HepG2 (cell line): Measurements from ENCODE around the gene LYG2. TPM values are rescaled to one million over a fixed set of nuclear protein-coding genes. Genes with fewer than 3 reads are reported as not detected.

Experiments
- ATAC-seq: fragments of 200-7000 bp; cut with Tn5 transposase; 3 replicates; pipeline ENCODE4 v1.9.1; 2020; ENCODE audit warnings: mild to moderate bottlenecking, moderate library complexity
- BruUV-seq: library from RNA; stranded (reverse); fragments of 400-500 nt; replicated peaks from 2 replicates; lab custom pipeline; 2021; lab: Mats Ljungman, UMichigan
- CTCF ChIA-PET: fragments of 300-600 bp; formaldehyde crosslinking; extraction: SDS; loops from one replicate; lab custom pipeline; 2021; ENCODE audit warnings: low total read pairs, inconsistent platforms, low intra/inter-chr PET ratio; lab: Yijun Ruan, JAX
- POLR2A ChIA-PET: fragments of 350-600 bp; sonication (Branson Sonifier 250); formaldehyde crosslinking; loops from one replicate; lab custom pipeline; 2020; ENCODE audit warnings: antibody characterized with exemption, inconsistent platforms; lab: Yijun Ruan, JAX
- DNase-seq: peaks from one replicate; pipeline ENCODE4 v3.0.0-alpha.2; 2015; ENCODE audit warnings: low spot score
- FAIRE-seq: peaks from 3 replicates; lab custom pipeline; 2011; peaks lifted over from hg19 to GRCh38; lab: Jason Lieb, UNC
- H2AFZ ChIP-seq: one replicate; pipeline ENCODE4 v1.6.1; 2011; ENCODE audit warnings: low read length, inconsistent platforms
- H3K27ac ChIP-seq: fragments of 300-600 bp; 3 replicates; pipeline ENCODE4 v1.8.0; 2011; ENCODE audit warnings: mixed run types, mild to moderate bottlenecking, mixed read lengths, low read length, inconsistent platforms; ENCODE audit not compliant: insufficient read depth; ENCODE audit errors: extremely low read length
- H3K27me3 ChIP-seq, 2 experiments: fragments of 200-600 bp in 1 of 2; 2 replicates in 1 of 2; 3 replicates in 1 of 2; pipeline versions ENCODE4 v1.6.0 to v1.8.0; 2011; ENCODE audit warnings: low read length in 2 of 2, mild to moderate bottlenecking in 2 of 2, moderate library complexity in 2 of 2, inconsistent platforms in 1 of 2; ENCODE audit not compliant: insufficient read depth in 2 of 2, control insufficient read depth in 1 of 2
- H3K36me3 ChIP-seq, 2 experiments: fragments of 200-600 bp in 1 of 2; replicated peaks in 1 of 2; 2 replicates in 1 of 2; 3 replicates in 1 of 2; pipeline versions ENCODE4 v1.5.1 to v1.8.0; 2011; ENCODE audit warnings: low read length in 2 of 2, inconsistent platforms in 1 of 2; ENCODE audit not compliant: insufficient read depth in 2 of 2, control insufficient read depth in 1 of 2
- H3K4me1 ChIP-seq: 2 replicates; pipeline ENCODE4 v1.5.1; 2012; ENCODE audit warnings: low read length, inconsistent platforms; ENCODE audit not compliant: insufficient read depth
- H3K4me2 ChIP-seq: 2 replicates; pipeline ENCODE4 v1.6.0; 2011; ENCODE audit warnings: low read depth, low read length, inconsistent platforms
- H3K4me3 ChIP-seq, 3 experiments: fragments of 200-600 bp in 1 of 3; sonication (generic), shearing (Covaris generic) in 1 of 3; replicated peaks in 1 of 3; 2 replicates each; pipeline ENCODE4 v1.5.1; 2011 to 2016; ENCODE audit warnings: low read length in 3 of 3, inconsistent platforms in 2 of 3, low read depth in 2 of 3, mild to moderate bottlenecking in 2 of 3, control low read depth in 1 of 3, mixed read lengths in 1 of 3; ENCODE audit not compliant: insufficient read depth in 1 of 3
- H3K79me2 ChIP-seq: one replicate; pipeline ENCODE4 v1.6.1; 2011; ENCODE audit warnings: low read length, inconsistent platforms; ENCODE audit not compliant: insufficient read depth
- H3K9ac ChIP-seq: 2 replicates; pipeline ENCODE4 v1.6.0; 2011; ENCODE audit warnings: mild to moderate bottlenecking, low read depth, low read length, inconsistent platforms; ENCODE audit not compliant: insufficient read depth
- H3K9me3 ChIP-seq: 2 replicates; pipeline ENCODE4 v1.5.1; 2012; ENCODE audit warnings: mild to moderate bottlenecking, low read length
- H4K20me1 ChIP-seq: 2 replicates; pipeline ENCODE4 v1.6.0; 2011; ENCODE audit warnings: inconsistent platforms, mild to moderate bottlenecking, low read length, moderate library complexity; ENCODE audit not compliant: insufficient read depth
- BRD4 ChIP-seq: sonication (generic); formaldehyde crosslinking; IDR thresholded peaks from 2 replicates; pipeline ENCODE4 v1.4.0; 2020; ENCODE audit warnings: missing genetic modification reagents
- IRX3 ChIP-seq: sonication (generic); formaldehyde crosslinking; IDR thresholded peaks from 2 replicates; pipeline ENCODE4 v1.8.1; 2023; ENCODE audit warnings: mild to moderate bottlenecking, low read depth, missing genetic modification reagents, borderline replicate concordance
- ISX ChIP-seq: sonication (generic); formaldehyde crosslinking; conservative IDR thresholded peaks from 2 replicates; pipeline ENCODE4 v1.5.0; 2020; ENCODE audit warnings: missing genetic modification reagents
- MYNN ChIP-seq: sonication (generic); formaldehyde crosslinking; IDR thresholded peaks from 2 replicates; pipeline ENCODE4 v1.4.0; 2020; ENCODE audit warnings: mild to moderate bottlenecking, low read depth, missing genetic modification reagents
- SALL1 ChIP-seq: sonication (generic); formaldehyde crosslinking; IDR thresholded peaks from 2 replicates; pipeline ENCODE4 v1.8.0; 2022; ENCODE audit warnings: mild to moderate bottlenecking, missing genetic modification reagents
- SIN3B ChIP-seq: fragments of 150-350 bp; IDR thresholded peaks from 2 replicates; pipeline ENCODE4 v1.6.1; 2014; ENCODE audit warnings: low read length
- SOX13 ChIP-seq, 3 experiments: fragments of 450-650 bp in 1 of 3; sonication (generic) in 1 of 3; formaldehyde crosslinking in 1 of 3; IDR thresholded peaks in 2 of 3; conservative IDR thresholded peaks in 1 of 3; 2 replicates each; pipeline versions ENCODE4 v1.5.0 to v1.6.1; 2016 to 2020; ENCODE audit warnings: antibody characterized with exemption in 1 of 3, mild to moderate bottlenecking in 1 of 3, missing compliant biosample characterization in 1 of 3, missing genetic modification reagents in 1 of 3, moderate library complexity in 1 of 3
- ZFP36L2 ChIP-seq: sonication (generic); formaldehyde crosslinking; IDR thresholded peaks from 2 replicates; pipeline ENCODE4 v1.4.0; 2020; ENCODE audit warnings: missing genetic modification reagents
- ZNF136 ChIP-seq: sonication (generic); formaldehyde crosslinking; IDR thresholded peaks from 2 replicates; pipeline ENCODE4 v1.8.1; 2022; ENCODE audit warnings: low read depth, mild to moderate bottlenecking, moderate library complexity, missing genetic modification reagents
- ZNF460 ChIP-seq: sonication (generic); formaldehyde crosslinking; IDR thresholded peaks from 2 replicates; pipeline ENCODE4 v1.5.1; 2020; ENCODE audit warnings: missing genetic modification reagents, mild to moderate bottlenecking, borderline replicate concordance
- ZNF468 ChIP-seq: sonication (generic); formaldehyde crosslinking; IDR thresholded peaks from 2 replicates; pipeline ENCODE4 v1.8.0; 2022; ENCODE audit warnings: mild to moderate bottlenecking, moderate library complexity, missing genetic modification reagents
- ZNF558 ChIP-seq: sonication (generic); formaldehyde crosslinking; IDR thresholded peaks from 2 replicates; pipeline ENCODE4 v1.9.0; 2022; ENCODE audit warnings: mild to moderate bottlenecking, missing genetic modification reagents, borderline replicate concordance
- ZNF747 ChIP-seq: sonication (generic); formaldehyde crosslinking; IDR thresholded peaks from 2 replicates; pipeline ENCODE4 v1.8.1; 2023; ENCODE audit warnings: missing genetic modification reagents, mild to moderate bottlenecking, borderline replicate concordance
- ZNF850 ChIP-seq: sonication (generic); formaldehyde crosslinking; conservative IDR thresholded peaks from 2 replicates; pipeline ENCODE4 v1.9.0; 2021; ENCODE audit warnings: mild to moderate bottlenecking, missing genetic modification reagents
- WGBS: methylation state at CpG from one replicate; pipeline ENCODE4 v1.1.6; 2017; ENCODE audit warnings: low lambda C conversion rate; 5-methylcytosine and 5-hydroxymethylcytosine counted together
- in situ Hi-C: cut with HindIII; loops from 2 replicates; pipeline ENCODE4 v1.10.0; 2017; ENCODE audit warnings: low pct_unique_long_range_greater_than_20kb; ENCODE audit not compliant: extremely low pct_ligation_motif_present
- intact Hi-C: fragments of 100-400 bp; cut with micrococcal nuclease; formaldehyde crosslinking; loops from one replicate; pipeline ENCODE4 v1.10.0; 2022; ENCODE audit not compliant: unreplicated experiment
- polyA plus RNA-seq, 8 experiments: library from polyadenylated mRNA; depleted of rRNA in 3 of 8; stranded (reverse) in 7 of 8; unstranded in 1 of 8; fragments of >200 nt; fragmentation: Illumina TruSeq in 4 of 8; extraction: Trizol in 4 of 8; gene quantifications; 2 replicates each; pipeline versions ENCODE4 v1.2.1 to v1.2.3, GENCODE V29; 2011 to 2016; ENCODE audit warnings: low read depth in 4 of 8, missing spikeins in 1 of 8, mixed read lengths in 1 of 8; ENCODE audit not compliant: insufficient read depth in 1 of 8
- total RNA-seq, 5 experiments: library from RNA; depleted of rRNA; stranded (reverse); fragments of >200 nt; fragmentation: Illumina TruSeq; extraction: Trizol; gene quantifications; 2 replicates each; pipeline ENCODE4 v1.2.3, GENCODE V29; 2016; ENCODE audit warnings: low read depth in 1 of 5
- TF ChIP-seq, protein P1 (sequence below): sonication (generic); formaldehyde crosslinking; IDR thresholded peaks from 2 replicates; pipeline ENCODE4 v1.4.0; 2020; ENCODE audit warnings: mild to moderate bottlenecking, missing genetic modification reagents
- TF ChIP-seq, protein P2 (sequence below): sonication (generic); formaldehyde crosslinking; IDR thresholded peaks from 2 replicates; pipeline ENCODE4 v1.4.0; 2020; ENCODE audit warnings: missing genetic modification reagents; ENCODE audit errors: not compliant biosample characterization

The LYG2 gene
- total and polyA plus RNA-seq, 2 of the 13 experiments (the other 11 are each of a cell fraction or from before 2014, with no cell fraction given): 0.15 to 0.18 TPM

DNA sequence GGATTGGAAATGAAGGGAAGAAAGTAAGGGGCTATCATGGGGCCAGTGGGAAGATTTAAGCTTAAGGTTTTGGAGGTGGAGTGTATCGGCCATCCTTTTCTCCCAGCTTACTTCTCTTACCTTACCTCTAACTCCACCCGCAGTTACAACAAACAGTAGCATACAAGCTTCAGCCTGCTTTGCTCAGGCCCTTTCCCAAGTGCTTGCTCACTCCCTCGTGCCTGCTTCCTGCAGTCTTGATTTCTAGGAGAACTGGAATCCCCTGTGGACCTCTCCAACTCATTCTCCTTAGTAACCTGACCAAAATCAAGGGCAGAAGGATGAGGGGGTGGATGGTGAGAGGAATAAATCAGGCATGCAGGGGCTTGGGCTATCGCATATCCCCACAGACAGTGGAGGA is 5.8 kb upstream of the LYG2 start:
- no peak overlapping the region for H3K4me2 ChIP-seq
- H3K79me2 ChIP-seq: no peaks in the 10 kb centered on the region
- 47% methylated on average over 4 of the region's 4 CpGs for WGBS
- H3K27ac ChIP-seq: no peak overlapping the region
- no peak overlapping the region for H2AFZ ChIP-seq
- H4K20me1 ChIP-seq: no peaks in the 10 kb centered on the region
- in situ Hi-C loops (no loop called here), intact Hi-C loops (no loop called here)
- POLR2A ChIA-PET: no interaction called here
- H3K27me3 ChIP-seq: no peaks in the 10 kb centered on the region; a peak in 1 of 5 replicates
- H3K4me1 ChIP-seq: no peaks in the 10 kb centered on the region
- no TSS peak for BruUV-seq
- DNase-seq (no peak), FAIRE-seq (no peak), ATAC-seq (no peak)
- H3K4me3 ChIP-seq: no peak overlapping the region
- no peak overlapping the region for H3K9ac ChIP-seq
- no peak for TF ChIP-seq ISX (CRISPR knock-in tag)
- TF ChIP-seq ZNF558 (CRISPR knock-in tag): no peak
- TF ChIP-seq SIN3B: no peak
- TF ChIP-seq ZNF850 (CRISPR knock-in tag): no peak
- TF ChIP-seq SALL1 (CRISPR knock-in tag): no peak
- TF ChIP-seq ZFP36L2 (CRISPR knock-in tag): no peak
- no peak for TF ChIP-seq IRX3 (CRISPR knock-in tag)
- no peak for TF ChIP-seq ZNF747 (CRISPR knock-in tag)
- TF ChIP-seq ZNF136 (CRISPR knock-in tag): no peak
- TF ChIP-seq, protein P1, sequence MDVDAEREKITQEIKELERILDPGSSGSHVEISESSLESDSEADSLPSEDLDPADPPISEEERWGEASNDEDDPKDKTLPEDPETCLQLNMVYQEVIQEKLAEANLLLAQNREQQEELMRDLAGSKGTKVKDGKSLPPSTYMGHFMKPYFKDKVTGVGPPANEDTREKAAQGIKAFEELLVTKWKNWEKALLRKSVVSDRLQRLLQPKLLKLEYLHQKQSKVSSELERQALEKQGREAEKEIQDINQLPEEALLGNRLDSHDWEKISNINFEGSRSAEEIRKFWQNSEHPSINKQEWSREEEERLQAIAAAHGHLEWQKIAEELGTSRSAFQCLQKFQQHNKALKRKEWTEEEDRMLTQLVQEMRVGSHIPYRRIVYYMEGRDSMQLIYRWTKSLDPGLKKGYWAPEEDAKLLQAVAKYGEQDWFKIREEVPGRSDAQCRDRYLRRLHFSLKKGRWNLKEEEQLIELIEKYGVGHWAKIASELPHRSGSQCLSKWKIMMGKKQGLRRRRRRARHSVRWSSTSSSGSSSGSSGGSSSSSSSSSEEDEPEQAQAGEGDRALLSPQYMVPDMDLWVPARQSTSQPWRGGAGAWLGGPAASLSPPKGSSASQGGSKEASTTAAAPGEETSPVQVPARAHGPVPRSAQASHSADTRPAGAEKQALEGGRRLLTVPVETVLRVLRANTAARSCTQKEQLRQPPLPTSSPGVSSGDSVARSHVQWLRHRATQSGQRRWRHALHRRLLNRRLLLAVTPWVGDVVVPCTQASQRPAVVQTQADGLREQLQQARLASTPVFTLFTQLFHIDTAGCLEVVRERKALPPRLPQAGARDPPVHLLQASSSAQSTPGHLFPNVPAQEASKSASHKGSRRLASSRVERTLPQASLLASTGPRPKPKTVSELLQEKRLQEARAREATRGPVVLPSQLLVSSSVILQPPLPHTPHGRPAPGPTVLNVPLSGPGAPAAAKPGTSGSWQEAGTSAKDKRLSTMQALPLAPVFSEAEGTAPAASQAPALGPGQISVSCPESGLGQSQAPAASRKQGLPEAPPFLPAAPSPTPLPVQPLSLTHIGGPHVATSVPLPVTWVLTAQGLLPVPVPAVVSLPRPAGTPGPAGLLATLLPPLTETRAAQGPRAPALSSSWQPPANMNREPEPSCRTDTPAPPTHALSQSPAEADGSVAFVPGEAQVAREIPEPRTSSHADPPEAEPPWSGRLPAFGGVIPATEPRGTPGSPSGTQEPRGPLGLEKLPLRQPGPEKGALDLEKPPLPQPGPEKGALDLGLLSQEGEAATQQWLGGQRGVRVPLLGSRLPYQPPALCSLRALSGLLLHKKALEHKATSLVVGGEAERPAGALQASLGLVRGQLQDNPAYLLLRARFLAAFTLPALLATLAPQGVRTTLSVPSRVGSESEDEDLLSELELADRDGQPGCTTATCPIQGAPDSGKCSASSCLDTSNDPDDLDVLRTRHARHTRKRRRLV (CRISPR knock-in tag): no peak
- TF ChIP-seq, protein P2, sequence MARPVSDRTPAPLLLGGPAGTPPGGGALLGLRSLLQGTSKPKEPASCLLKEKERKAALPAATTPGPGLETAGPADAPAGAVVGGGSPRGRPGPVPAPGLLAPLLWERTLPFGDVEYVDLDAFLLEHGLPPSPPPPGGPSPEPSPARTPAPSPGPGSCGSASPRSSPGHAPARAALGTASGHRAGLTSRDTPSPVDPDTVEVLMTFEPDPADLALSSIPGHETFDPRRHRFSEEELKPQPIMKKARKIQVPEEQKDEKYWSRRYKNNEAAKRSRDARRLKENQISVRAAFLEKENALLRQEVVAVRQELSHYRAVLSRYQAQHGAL (CRISPR knock-in tag): no peak
- no peak for TF ChIP-seq SOX13 (IDR thresholded peaks at IDR 0.05)
- TF ChIP-seq SOX13 (CRISPR knock-in tag; conservative IDR thresholded peaks at IDR 0.05 in 1 of 2, IDR thresholded peaks at IDR 0.05 in 1 of 2): no peak
- TF ChIP-seq BRD4: no peak
- TF ChIP-seq ZNF460 (CRISPR knock-in tag): no peak
- TF ChIP-seq ZNF468 (CRISPR knock-in tag): no peak
- TF ChIP-seq MYNN (CRISPR knock-in tag): no peak
- H3K9me3 ChIP-seq: no peaks in the 10 kb centered on the region
- H3K36me3 ChIP-seq: no peaks in the 10 kb centered on the region
- CTCF ChIA-PET: no interaction called here
